ENCODE measurements around the gene TMEM145.

The TMEM145 gene

GRCh38 chr19:42368360-42368759 is 55.3 kb downstream of the TMEM145 start:
- no peak for ATAC-seq
- no peak for TF ChIP-seq ARNTL (CRISPR knock-in tag; IDR thresholded peaks at IDR 0.05; ENCODE audit: borderline replicate concordance, low read depth)
- no peak for TF ChIP-seq ZNF8 (CRISPR knock-in tag; IDR thresholded peaks at IDR 0.05)
- TF ChIP-seq ESRRG (CRISPR knock-in tag; IDR thresholded peaks at IDR 0.05): no peak
- no peak for TF ChIP-seq ZC3H10 (CRISPR knock-in tag; IDR thresholded peaks at IDR 0.05)
- no peak for TF ChIP-seq ISL1 (CRISPR knock-in tag; IDR thresholded peaks at IDR 0.05)
- no peak for TF ChIP-seq ZNF70 (CRISPR knock-in tag; IDR thresholded peaks at IDR 0.05)
- TF ChIP-seq CSRNP3 (CRISPR knock-in tag; IDR thresholded peaks at IDR 0.05): no peak
- TF ChIP-seq POU6F1 (CRISPR knock-in tag; IDR thresholded peaks at IDR 0.05; ENCODE audit: borderline replicate concordance, low read depth): no peak
- no peak for TF ChIP-seq BACH2 (CRISPR knock-in tag; IDR thresholded peaks at IDR 0.05; ENCODE audit: borderline replicate concordance)
- no peak for TF ChIP-seq TCF4 (CRISPR knock-in tag; IDR thresholded peaks at IDR 0.05; ENCODE audit: borderline replicate concordance)
- no peak for TF ChIP-seq RARB (CRISPR knock-in tag; IDR thresholded peaks at IDR 0.05)

DNA sequence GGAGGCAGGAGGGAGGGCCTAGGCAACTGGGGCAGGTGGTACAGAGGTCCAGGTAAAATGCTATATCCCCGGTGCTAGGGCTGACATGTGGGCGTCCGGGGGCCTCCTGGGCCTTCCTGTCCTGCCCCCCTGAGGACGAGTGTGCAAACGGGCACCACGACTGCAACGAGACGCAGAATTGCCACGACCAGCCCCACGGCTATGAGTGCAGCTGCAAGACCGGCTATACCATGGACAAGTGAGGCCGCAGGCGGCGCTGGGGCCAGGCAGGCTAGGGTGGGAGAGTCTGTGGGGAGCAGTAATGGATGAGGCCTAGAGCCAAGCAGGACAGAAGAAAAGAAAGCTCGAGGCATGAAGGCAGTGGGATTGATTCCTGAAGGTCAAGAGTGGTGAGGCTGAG is 55.7 kb downstream of the TMEM145 start:
- no peak for TF ChIP-seq PATZ1 (CRISPR knock-in tag; IDR thresholded peaks at IDR 0.05; ENCODE audit: borderline replicate concordance)
- no peak for TF ChIP-seq ZNF8 (CRISPR knock-in tag; IDR thresholded peaks at IDR 0.05)
- TF ChIP-seq PPARA (CRISPR knock-in tag; IDR thresholded peaks at IDR 0.05; ENCODE audit: borderline replicate concordance): no peak
- no peak for TF ChIP-seq ZFP30 (CRISPR knock-in tag; IDR thresholded peaks at IDR 0.05)
- TF ChIP-seq POU6F1 (CRISPR knock-in tag; IDR thresholded peaks at IDR 0.05; ENCODE audit: borderline replicate concordance, low read depth): no peak
- no peak for TF ChIP-seq TOX (CRISPR knock-in tag; IDR thresholded peaks at IDR 0.05; ENCODE audit: borderline replicate concordance)
- TF ChIP-seq ZFP3 (CRISPR knock-in tag; IDR thresholded peaks at IDR 0.05): no peak
- TF ChIP-seq RARB (CRISPR knock-in tag; IDR thresholded peaks at IDR 0.05): no peak
- no peak for TF ChIP-seq ZC3H10 (CRISPR knock-in tag; IDR thresholded peaks at IDR 0.05)
- TF ChIP-seq ISL1 (CRISPR knock-in tag; IDR thresholded peaks at IDR 0.05): no peak
- no peak for TF ChIP-seq CREB5 (CRISPR knock-in tag; IDR thresholded peaks at IDR 0.05; ENCODE audit: low read depth)
- TF ChIP-seq ZNF70 (CRISPR knock-in tag; IDR thresholded peaks at IDR 0.05): no peak
- TF ChIP-seq, protein P1, sequence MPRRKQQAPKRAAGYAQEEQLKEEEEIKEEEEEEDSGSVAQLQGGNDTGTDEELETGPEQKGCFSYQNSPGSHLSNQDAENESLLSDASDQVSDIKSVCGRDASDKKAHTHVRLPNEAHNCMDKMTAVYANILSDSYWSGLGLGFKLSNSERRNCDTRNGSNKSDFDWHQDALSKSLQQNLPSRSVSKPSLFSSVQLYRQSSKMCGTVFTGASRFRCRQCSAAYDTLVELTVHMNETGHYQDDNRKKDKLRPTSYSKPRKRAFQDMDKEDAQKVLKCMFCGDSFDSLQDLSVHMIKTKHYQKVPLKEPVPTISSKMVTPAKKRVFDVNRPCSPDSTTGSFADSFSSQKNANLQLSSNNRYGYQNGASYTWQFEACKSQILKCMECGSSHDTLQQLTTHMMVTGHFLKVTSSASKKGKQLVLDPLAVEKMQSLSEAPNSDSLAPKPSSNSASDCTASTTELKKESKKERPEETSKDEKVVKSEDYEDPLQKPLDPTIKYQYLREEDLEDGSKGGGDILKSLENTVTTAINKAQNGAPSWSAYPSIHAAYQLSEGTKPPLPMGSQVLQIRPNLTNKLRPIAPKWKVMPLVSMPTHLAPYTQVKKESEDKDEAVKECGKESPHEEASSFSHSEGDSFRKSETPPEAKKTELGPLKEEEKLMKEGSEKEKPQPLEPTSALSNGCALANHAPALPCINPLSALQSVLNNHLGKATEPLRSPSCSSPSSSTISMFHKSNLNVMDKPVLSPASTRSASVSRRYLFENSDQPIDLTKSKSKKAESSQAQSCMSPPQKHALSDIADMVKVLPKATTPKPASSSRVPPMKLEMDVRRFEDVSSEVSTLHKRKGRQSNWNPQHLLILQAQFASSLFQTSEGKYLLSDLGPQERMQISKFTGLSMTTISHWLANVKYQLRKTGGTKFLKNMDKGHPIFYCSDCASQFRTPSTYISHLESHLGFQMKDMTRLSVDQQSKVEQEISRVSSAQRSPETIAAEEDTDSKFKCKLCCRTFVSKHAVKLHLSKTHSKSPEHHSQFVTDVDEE (CRISPR knock-in tag; IDR thresholded peaks at IDR 0.05): no peak
- TF ChIP-seq GLIS3 (CRISPR knock-in tag; IDR thresholded peaks at IDR 0.05): no peak
- TF ChIP-seq OSR1 (CRISPR knock-in tag; IDR thresholded peaks at IDR 0.05): no peak
- no peak for TF ChIP-seq ZNF565 (CRISPR knock-in tag; conservative IDR thresholded peaks at IDR 0.05; ENCODE audit: low read depth)
- TF ChIP-seq TCF4 (CRISPR knock-in tag; IDR thresholded peaks at IDR 0.05; ENCODE audit: borderline replicate concordance): no peak
- no peak for TF ChIP-seq CSRNP3 (CRISPR knock-in tag; IDR thresholded peaks at IDR 0.05)
- no peak for ATAC-seq
